GM20431 (cell line): ENCODE data around the gene NANOS3.

ENCODE experiments used
- in situ Hi-C: fragments of 300-500 bp; cut with MseI, MboI; formaldehyde crosslinking; loops from one replicate; pipeline ENCODE4 v1.15.0; 2020; ENCODE audit warnings: low sequenced_read_pairs; ENCODE audit not compliant: unreplicated experiment

The NANOS3 gene

DNA sequence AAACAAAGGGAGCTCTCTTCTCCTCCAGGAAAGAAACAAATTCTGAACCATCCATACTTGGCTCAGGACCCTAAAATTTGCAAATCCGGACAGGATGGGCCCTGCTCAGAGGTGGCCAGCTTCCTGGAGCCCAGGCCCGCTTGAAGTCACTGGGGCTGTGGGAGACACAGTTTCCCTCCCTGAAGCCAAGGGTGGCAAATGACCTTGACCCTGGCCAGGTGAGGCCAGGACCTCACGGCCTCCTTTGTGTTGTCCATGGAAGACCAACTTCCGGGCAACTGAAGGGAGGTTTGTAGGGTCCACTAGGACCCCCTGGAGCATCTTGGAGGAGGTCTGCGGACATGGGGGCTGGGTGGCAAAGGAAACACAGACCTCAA, 5.5 kb downstream of the NANOS3 start:
- in situ Hi-C loops = no loop called here

DNA sequence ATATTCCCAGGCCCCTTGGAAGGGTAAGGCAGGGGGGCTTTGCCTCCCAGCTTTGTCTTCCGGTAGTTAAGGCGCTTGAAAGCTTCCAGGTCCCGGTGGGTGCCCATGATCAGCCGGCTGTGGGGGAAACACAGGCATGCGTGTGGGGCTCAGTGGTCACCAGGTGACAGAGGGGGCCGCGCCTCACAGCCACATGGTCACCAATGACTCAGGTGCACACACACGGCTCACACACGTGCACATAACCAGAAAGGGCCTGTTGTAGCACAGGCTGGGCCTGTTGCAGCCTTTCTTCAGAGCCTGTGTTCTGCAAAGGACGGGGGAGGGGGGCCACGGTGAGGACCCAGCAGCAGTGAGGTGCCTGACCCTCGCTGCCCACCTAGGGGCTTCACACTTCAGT, 5.9 kb downstream of the NANOS3 start:
- in situ Hi-C loops = no loop called here

DNA sequence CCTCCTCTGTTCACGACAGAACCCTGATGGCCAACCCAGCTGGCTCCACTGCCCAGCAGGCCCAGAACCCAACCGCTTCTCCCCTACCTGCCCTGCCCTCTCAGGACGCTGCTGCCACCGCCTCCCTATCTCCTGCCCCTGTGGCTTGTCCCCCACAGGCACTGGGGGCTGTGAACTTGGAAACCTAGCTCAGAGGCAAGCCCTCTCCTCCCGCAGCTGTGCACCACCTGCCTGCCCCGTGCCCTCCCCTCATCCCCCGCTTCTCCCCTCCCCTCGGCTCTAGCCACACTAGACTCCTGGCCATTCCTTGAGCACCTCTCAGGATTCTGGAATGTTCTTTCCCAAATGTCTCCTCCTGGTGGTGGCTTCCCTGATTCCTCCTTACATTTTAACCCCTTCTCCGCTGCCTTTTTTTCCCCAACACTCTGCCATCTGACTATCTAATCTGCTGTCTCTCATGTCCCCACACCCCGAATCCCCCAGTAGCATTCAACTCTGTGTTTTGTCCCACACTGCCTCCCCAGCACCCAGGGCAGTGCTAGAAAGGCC, 6.7 kb downstream of the NANOS3 start:
- in situ Hi-C loops = no loop called here

DNA sequence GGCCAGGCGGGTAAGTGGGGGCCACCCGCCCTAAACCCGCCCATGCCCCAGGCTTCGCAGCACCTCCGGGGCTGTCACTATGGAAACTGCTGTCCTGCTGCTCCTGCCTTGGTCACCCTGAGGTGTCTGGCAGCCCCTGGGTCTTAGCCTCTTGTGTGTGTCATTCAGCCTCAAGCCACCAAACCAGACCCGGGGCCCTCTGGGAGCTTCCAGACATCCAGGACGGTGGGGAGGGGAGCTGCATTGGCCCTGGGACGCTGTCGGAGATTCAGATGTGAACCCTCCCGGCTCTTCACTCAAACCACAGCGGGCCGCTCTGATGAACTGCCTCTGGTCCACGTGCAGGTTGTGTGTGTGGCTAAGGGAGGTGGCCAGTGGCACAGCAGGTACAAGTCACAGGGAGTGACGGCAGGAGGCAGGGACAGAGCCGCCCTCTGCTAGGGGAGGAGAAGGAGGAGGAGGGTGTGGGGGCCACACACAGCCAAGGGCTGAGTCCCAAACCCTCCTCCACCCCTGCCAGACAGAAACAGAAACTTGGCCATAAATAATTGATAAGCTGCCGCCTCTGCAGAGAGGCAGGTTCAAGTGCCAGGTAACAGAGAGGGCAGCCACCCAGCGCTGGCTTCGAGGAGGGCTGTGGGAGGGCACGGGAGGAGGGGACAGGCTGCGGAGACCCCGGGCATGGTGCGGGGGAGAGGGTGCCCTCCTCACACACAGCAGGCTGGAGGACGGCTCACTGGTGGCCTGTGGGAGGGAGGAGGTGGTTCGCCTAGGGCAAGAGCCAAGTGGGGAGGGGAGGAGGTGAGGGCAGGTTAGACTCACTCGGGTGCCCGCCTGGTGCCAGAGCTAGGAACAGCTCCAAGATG, 8.0 kb downstream of the NANOS3 start:
- in situ Hi-C loops = no loop called here

DNA sequence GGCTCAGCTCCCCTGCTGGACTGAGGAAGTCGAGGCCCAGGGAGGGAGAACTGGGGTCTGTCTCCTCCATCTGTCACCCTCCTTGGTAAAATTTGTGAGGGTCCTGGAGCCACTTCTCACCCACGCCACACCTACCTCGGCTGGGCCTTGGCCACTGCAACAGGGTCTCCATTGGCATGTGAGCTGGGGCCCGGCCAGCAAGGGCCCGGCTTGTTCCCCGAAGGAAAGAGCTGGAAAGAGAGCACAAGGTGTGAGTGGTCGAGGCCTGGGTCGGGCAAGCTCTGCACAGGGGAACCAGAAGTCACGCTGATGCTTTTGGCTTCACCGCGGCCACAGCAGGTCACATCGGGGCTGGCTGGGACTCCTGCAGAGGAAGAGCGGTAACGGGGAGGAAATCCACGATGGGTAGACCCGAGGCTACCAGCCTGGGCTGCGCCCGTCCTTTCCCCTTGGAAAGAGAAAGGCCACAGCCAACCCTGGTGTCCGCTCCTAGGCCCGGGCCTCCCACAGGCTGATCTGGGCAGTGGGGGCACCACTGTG, 9.0 kb downstream of the NANOS3 start:
- in situ Hi-C loops = no loop called here

DNA sequence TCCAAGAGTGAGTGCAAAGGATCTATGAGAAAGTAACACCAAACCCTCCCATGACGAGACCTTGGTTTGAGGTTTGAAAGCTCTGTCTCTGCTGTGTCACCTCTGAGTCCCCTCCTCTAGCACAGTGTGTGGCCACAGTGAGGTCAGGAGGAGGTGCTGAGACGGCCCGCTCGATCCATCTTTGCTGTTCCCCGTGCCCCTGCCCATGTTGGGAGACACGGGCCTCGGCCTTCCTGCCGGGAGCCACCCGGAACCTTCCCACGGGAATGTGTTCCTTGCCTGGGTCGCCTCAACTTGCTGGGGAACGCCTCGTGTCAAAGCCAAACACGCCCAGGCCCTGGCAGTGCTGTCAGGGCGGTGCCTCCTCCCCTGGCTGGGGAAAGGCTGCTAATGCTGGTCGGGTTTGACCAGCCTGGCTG, 10.1 kb downstream of the NANOS3 start:
- in situ Hi-C loops = no loop called here

DNA sequence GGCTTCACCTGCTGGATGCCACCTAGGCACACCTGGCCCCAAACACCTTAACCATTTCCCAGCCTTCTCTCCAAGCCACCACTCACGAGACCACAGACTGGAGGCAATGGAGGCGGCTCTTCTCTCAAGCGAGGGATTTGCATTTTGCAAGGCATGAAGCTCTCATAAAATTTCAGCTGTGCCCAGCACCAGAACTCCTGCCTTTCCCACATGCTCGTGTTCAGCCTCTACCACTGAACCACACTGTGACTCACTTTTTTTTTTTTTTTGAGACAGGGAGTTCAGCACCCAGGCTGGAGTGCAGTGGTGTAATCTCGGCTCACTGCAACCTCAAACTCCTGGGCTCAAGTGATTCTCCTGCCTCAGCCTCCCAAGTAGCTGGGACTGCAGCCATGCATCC, 10.6 kb downstream of the NANOS3 start:
- in situ Hi-C loops = no loop called here

DNA sequence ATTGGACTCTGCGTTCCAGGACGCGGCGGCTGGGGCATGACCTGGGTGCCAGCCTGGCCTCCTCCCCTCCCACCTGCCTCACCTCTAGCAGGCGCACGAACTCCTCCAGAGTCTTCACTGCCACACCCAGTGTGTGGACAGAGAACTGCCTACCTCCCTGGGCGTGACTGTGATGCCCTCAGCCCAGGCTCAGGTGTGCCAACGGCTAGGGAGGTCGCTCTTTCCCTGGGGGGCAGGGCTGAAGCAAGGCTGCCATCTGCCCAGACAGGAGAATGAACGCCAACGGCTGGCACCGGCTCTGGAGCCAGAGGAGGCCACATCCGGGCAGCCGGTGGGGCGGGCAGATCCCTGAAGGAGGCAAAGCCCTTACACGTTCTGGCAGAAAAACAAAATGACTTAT, 11.3 kb downstream of the NANOS3 start:
- in situ Hi-C loops = no loop called here

DNA sequence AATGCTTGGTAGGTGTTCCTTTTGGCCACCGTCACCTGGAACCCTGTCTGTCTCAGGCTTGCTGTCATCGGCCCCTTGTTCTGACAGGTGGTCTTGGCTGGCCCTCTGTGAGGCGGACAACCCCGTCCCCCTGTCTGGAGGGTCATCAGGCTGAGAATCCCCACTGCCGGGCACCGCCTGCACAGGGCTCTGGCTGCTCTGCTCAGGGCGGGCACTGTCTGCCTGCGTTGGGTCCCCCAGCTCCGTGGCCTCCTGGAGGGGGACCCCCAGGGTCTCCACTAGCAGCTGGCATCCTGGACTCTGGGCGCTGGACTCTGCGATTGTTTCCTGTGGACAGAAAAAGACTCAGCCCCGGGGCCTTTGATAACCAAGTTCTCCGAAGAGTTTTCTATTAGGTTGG, 13.2 kb downstream of the NANOS3 start:
- in situ Hi-C loops = loop anchor here (10.0 kb wide), 1 partner anchor 155 kb away; no protein-coding TSS in a partner anchor

DNA sequence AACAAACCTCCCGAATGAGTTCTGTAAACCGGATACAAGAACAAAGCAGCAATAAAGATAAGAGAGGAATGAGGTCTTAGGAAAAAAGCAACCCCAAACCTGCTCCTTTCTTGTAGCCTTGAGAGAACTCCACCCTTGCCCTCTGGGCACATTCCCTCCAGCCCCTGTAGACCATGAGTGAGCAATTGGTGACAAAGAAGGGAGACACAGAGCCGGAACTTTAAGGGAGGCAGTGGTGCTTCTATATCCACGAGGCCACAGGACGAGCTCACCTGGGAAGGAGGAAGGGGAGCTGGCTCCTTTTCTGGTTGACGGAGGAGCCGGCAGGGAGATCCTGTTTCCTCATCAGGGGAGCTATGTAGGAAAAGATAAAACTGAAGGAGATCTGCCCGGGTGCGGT, 15.9 kb downstream of the NANOS3 start:
- in situ Hi-C loops = loop anchor here (10.0 kb wide), 1 partner anchor 152 kb away; no protein-coding TSS in a partner anchor

DNA sequence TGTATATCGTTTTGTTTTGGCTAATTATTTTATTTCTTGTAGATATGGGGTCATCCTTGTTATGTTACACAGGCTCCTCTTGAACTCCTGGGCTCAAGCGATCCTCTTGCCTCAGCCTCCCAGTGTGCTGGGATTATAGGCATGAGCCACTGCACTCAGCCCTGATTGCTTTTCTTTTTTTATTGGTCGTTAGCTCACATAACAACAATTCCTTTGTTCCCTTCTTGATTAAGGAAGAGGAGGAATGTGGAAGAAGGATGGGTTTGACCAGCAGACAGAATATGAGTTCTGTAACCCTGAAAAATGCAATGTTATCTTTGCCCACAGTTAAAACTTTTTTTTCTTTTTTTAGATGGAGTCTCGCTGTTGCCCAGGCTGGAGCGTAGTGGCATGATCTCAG, 17.6 kb downstream of the NANOS3 start:
- in situ Hi-C loops = loop anchor here (10.0 kb wide), 1 partner anchor 150 kb away; no protein-coding TSS in a partner anchor

DNA sequence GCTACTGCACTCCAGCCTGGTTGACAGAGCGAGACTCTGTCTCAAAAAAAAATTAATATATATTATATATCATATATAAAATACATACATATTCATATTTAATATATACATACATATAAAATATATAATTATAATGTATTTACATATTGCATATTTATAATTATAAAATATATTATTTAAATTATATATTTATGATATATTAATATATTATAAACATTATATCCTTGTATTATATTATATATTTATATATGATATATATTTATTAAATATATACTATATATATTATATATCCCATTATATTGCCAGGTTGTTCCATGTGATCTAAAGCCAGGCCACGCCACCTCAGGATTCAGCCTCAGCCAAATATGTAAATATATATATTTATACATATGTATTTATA, 19.3 kb downstream of the NANOS3 start:
- in situ Hi-C loops = loop anchor here (10.0 kb wide), 1 partner anchor 149 kb away; no protein-coding TSS in a partner anchor

DNA sequence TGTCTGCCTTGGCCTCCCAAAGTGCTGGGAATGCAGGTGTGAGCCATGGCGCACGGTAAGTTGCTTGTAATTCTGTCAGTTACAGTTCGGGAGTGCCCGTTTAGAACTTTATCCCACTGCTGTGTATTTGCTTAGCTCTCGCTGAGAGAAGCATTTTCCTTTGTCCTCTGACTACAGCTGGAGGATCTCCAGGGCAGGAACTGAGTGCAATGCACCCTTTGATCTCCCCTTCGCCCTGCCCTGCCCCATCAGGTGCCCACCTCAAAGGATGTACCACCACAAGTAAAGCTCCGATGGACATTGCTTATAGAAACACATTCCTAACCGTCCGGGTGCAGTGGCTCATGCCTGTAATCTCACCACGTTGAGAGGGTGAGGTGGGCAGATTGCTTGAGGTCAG, 22.5 kb downstream of the NANOS3 start:
- in situ Hi-C loops = loop anchor here (10.0 kb wide), 1 partner anchor 145 kb away; no protein-coding TSS in a partner anchor

DNA sequence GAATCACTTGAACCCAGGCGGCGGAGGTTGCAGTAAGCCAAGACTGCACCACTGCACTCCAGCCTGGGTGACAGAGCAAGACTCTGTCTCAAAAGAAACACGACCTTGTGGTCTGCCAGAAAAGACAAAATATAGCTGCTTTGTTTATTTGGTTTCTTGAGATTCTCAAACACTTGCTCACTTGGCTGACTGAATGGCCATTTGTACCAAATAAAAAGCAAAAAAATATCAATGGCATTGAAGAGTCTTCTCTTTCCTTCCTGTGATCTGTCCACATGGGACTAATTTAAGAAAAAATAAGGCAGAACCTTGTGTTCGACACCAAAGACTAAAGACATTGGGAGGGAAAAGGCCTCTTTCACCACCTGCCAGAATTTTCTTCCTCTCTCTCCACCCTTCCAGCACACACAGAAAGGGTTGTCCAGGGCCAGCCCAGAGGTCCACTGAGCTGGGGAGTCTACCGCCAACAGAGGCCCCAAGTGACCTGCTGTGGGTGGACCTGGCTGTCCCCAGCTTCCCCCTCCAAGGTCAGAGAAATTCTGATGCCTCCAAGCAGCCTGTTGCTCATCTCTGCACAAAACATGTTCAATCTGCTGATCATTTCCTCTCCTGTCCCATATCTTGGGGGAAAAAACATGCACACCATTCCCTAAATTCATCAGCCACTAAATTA, 23.1 kb downstream of the NANOS3 start:
- in situ Hi-C loops = loop anchor here (10.0 kb wide), 1 partner anchor 145 kb away; no protein-coding TSS in a partner anchor

DNA sequence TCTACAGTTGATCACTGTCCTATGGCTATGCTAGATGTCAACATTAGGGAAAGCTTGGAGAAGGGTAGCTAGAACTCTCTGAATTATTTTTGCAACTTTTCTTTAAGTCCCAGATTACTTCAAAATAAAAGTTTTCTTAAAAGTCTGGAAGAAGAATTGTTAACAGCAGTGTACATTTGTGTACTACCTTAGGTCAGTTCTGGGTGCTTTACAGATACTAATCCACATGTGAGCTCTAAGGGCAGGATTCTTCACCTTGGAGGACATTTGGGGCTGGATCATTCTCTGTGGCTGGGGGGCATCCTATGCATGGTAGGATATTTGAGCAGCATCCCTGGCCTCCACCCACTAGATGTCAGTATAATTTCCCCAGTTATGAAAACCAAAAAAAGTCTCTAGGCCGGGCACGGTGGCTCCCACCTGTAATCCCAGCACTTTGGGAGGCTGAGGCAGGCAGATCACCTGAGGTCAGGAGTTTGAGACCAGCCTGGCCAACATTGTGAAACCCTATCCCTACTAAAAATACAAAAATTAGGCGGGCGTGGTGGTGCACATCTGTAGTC, 26.1 kb downstream of the NANOS3 start:
- in situ Hi-C loops = no loop called here

DNA sequence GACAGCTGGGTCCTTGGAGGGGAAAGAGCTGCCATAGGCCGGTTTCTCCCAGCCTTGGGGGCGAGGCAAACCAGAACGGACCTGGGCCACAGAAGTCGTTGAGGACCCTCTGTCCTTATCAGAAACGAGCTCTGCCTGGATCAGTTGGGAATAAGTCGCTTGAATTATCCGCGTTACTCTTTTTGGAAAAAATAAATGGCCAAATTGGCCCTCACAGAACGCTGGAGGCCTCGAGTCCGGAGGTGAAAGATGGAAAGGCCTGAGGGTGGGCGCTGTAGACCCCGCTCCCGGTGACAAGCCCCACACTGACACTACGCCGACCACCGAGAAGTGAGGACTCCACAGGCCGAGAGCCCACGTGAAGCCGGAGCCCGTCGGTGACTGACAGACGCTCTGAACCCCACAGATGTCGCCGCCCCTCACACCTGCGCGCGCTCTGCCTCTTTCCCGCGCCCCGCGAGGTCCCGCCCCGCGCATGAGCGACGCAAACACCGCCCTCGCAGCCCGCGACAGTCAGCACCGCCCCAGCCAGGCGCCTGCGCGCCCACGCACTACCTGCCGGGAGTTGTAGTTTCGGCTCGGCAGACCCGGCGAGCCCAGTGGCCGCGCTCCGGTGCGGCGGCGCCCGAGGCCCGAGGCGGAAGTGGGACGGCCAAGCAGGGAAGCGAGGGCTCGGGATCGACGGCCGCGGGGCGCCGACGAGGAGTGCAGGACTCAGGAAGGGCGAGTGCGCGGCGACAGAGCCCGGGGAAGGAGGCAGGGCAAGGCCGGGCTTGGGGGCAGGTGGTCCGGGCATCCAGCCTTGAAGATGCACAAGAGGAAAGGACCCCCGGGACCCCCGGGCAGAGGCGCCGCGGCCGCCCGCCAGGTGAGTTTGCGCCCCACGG, 28.9 kb downstream of the NANOS3 start, which contains the start of the genes BRME1 and CC2D1A:
TSS of gene BRME1 (minus strand) at position 484 of the 887 bp plus-strand sequence. CDS start 1,225 bp downstream, outside the sequence.
TSS of gene CC2D1A (plus strand) at position 568 of the 887 bp plus-strand sequence. CDS start at position 809, 241 bp downstream.
- in situ Hi-C loops = no loop called here

DNA sequence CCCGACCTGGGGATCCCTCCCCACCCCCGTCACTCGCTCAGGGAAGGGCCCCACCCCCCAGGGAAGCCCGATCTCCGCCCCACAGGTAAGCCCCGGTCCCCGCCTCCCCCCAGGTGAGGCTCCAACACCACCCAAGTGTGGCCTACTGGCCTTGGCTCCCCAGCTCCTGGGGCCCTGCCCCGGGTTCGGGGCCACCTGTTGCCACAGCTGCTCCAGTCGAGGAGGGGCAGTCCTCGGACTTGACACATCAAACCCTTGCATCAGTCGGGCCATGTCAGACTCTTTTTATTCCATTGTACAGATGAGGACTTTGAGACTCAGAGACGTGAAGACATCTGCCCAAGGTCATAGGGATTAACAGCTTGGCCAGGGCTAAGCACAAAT, 29.6 kb downstream of the NANOS3 start:
- in situ Hi-C loops = no loop called here

DNA sequence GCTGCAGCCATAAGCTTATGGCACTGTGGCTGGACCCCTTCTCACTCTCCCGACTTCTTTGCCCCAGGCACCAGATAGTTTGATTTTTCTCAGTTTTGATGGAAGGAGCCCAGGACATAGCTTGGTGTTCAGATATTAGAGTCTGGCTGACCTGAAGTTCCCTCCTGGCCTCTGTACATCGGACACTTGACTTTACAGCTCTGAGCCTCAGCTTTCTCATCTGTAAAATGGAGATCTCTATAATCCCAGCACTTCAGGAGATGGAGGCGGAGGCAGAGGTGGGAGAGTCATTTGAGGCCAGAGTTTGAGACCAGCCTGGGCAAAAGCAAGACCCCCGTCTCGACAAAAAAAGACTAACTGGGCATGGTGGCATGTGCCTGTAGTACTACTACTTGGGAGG, 30.0 kb downstream of the NANOS3 start:
- in situ Hi-C loops = no loop called here

DNA sequence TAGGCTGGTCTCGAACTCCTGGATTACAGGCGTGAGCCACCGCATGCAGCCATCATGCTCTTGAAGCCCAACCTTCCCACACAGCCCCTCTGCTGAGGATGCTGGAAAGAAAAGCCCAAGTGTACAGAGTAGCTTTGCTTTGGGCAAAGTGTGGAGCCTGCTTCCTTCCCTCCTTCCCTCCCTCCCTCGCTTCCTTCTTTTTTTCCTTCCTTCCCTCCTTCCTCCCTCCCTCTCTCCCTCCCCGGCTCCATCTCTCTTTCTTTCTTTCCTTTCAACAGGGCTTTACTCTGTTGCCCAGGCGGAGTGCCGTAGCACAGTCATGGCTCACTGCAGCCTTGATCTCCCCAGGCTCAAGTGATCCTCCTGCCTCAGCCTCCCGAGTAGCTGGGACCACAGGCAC, 31.7 kb downstream of the NANOS3 start:
- in situ Hi-C loops = no loop called here
